OCI-LY1 (cell line): ENCODE data around the gene BABAM2.

Experiments
- H2AFZ ChIP-seq: fragments of 200-600 bp; sonication (generic), shearing (Covaris generic); 2 replicates; pipeline ENCODE4 v1.6.0; 2014; ENCODE audit warnings: antibody characterized with exemption, mild to moderate bottlenecking, low read length
- H3F3A ChIP-seq: fragments of 200-600 bp; sonication (generic), shearing (Covaris generic); 2 replicates; pipeline ENCODE4 v1.6.0; 2014; ENCODE audit warnings: mild to moderate bottlenecking, antibody characterized with exemption, low read length, moderate library complexity; ENCODE audit not compliant: insufficient read depth
- H3K27ac ChIP-seq: fragments of 200-600 bp; sonication (generic); 2 replicates; pipeline ENCODE4 v1.5.1; 2014; ENCODE audit warnings: low read length, mixed run types, mild to moderate bottlenecking, low read depth; ENCODE audit not compliant: poor library complexity, severe bottlenecking
- H3K27me3 ChIP-seq: fragments of 200-600 bp; sonication (generic); 2 replicates; pipeline ENCODE4 v1.6.0; 2014; ENCODE audit warnings: antibody characterized with exemption, mild to moderate bottlenecking, low read length, moderate library complexity; ENCODE audit not compliant: insufficient read depth
- H3K36me3 ChIP-seq: fragments of 200-600 bp; sonication (generic); 2 replicates; pipeline ENCODE4 v1.6.1; 2014; ENCODE audit warnings: mild to moderate bottlenecking, antibody characterized with exemption, low read length, moderate library complexity, mixed read lengths; ENCODE audit not compliant: insufficient read depth
- H3K4me1 ChIP-seq: fragments of 200-600 bp; sonication (generic); 2 replicates; pipeline ENCODE4 v1.5.1; 2014; ENCODE audit warnings: mild to moderate bottlenecking, low read length, moderate library complexity; ENCODE audit not compliant: insufficient read depth, severe bottlenecking
- H3K4me2 ChIP-seq: fragments of 200-600 bp; sonication (generic), shearing (Covaris generic); 2 replicates; pipeline ENCODE4 v1.6.1; 2014; ENCODE audit warnings: low read length
- H3K4me3 ChIP-seq: fragments of 200-600 bp; sonication (generic); 2 replicates; pipeline ENCODE4 v1.5.1; 2014; ENCODE audit warnings: low read length, low read depth, mild to moderate bottlenecking, mixed read lengths; ENCODE audit not compliant: poor library complexity, severe bottlenecking
- H3K79me2 ChIP-seq: fragments of 200-600 bp; shearing (Covaris generic); 2 replicates; pipeline ENCODE4 v1.6.1; 2016; ENCODE audit warnings: mixed run types, low read length, mixed read lengths; ENCODE audit not compliant: insufficient read depth
- H3K9ac ChIP-seq: fragments of 200-600 bp; sonication (generic), shearing (Covaris generic); 2 replicates; pipeline ENCODE4 v1.6.1; 2014; ENCODE audit warnings: mild to moderate bottlenecking, low read length, mixed read lengths
- H3K9me2 ChIP-seq: fragments of 200-600 bp; sonication (generic), shearing (Covaris generic); 2 replicates; pipeline ENCODE4 v1.6.1; 2014; ENCODE audit warnings: low read depth, mild to moderate bottlenecking, low read length, mixed read lengths
- H3K9me3 ChIP-seq: fragments of 200-600 bp; shearing (Covaris generic); 2 replicates; pipeline ENCODE4 v1.6.1; 2014; ENCODE audit warnings: low read length, mixed read lengths
- H4K20me1 ChIP-seq: fragments of 200-600 bp; sonication (generic), shearing (Covaris generic); 2 replicates; pipeline ENCODE4 v1.6.0; 2016; ENCODE audit warnings: mild to moderate bottlenecking, low read length; ENCODE audit not compliant: insufficient read depth
- EZH2 ChIP-seq: fragments of 200-600 bp; sonication (generic), shearing (Covaris generic); IDR thresholded peaks from 2 replicates; pipeline ENCODE4 v1.8.0; 2017; ENCODE audit warnings: borderline replicate concordance, mixed run types, mild to moderate bottlenecking, antibody characterized with exemption, low read length, moderate library complexity, mixed read lengths
- TF ChIP-seq, protein P1 (sequence below): fragments of 200-600 bp; sonication (generic), shearing (Covaris generic); IDR thresholded peaks from 2 replicates; pipeline ENCODE4 v1.5.1; 2017; ENCODE audit warnings: mild to moderate bottlenecking, antibody characterized with exemption, low read length, moderate library complexity, mixed read lengths

BABAM2 gene

GRCh38 chr2:28268386-28268785 lies 377.9 kb downstream of the BABAM2 start:
- Histone ChIP-seq H3K9me2 (no peaks in the 10 kb centered on the region), H3K27me3 (no peaks in the 10 kb centered on the region), H4K20me1 (no peaks in the 10 kb centered on the region), H3K4me1 (no peaks in the 10 kb centered on the region), H2AFZ (no peak overlapping the region), H3K27ac (no peak overlapping the region), H3K9me3 (no peaks in the 10 kb centered on the region), H3K79me2 (no peaks in the 10 kb centered on the region), H3F3A (no peaks in the 10 kb centered on the region), H3K36me3 (no peaks in the 10 kb centered on the region), H3K4me3 (no peak overlapping the region), H3K9ac (no peak overlapping the region), H3K4me2 (no peak overlapping the region)
- TF ChIP-seq, protein P1, sequence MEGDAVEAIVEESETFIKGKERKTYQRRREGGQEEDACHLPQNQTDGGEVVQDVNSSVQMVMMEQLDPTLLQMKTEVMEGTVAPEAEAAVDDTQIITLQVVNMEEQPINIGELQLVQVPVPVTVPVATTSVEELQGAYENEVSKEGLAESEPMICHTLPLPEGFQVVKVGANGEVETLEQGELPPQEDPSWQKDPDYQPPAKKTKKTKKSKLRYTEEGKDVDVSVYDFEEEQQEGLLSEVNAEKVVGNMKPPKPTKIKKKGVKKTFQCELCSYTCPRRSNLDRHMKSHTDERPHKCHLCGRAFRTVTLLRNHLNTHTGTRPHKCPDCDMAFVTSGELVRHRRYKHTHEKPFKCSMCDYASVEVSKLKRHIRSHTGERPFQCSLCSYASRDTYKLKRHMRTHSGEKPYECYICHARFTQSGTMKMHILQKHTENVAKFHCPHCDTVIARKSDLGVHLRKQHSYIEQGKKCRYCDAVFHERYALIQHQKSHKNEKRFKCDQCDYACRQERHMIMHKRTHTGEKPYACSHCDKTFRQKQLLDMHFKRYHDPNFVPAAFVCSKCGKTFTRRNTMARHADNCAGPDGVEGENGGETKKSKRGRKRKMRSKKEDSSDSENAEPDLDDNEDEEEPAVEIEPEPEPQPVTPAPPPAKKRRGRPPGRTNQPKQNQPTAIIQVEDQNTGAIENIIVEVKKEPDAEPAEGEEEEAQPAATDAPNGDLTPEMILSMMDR: no peak
- no peak for TF ChIP-seq EZH2

DNA sequence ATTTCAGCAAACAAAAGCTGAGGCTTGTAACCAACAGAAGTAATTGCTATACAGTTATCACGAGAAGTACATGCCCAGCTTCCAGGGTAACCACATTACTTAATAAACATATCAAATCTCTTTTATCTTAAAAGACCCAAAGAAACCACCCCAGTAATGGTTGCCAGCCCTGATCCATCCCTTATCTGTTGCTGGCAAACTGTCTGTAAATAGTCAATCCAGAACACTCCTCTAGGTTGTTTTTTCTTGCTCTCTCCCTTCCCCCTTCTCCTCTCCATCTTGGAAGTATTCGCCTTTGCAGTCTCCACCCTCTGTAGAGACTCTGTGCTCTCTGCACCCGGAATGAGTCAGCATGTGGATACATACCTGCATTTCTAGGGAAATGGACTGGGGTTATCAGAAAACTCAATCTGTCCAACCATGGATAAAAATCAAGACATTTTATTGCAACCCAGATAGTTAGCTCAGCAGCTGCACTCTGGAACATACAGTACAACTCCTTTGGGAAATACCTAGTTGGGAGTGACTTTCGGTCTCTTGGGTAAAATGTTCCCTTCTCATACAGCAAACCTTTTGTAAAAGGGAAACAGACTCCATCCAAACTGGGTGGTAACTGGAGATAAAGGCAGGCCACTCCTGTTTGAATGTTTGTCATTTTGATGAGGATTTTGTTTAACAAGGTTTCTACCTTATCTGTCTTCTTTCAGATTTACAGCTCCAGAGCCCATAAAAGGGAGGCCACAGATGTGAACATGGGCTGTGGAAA lies 378.7 kb downstream of the BABAM2 start:
- Histone ChIP-seq H3K4me1 (no peaks in the 10 kb centered on the region), H3K9me2 (no peaks in the 10 kb centered on the region), H3K27ac (no peak overlapping the region), H4K20me1 (no peaks in the 10 kb centered on the region), H3K4me3 (no peak overlapping the region), H3K9ac (no peak overlapping the region), H3K79me2 (no peaks in the 10 kb centered on the region), H3K9me3 (no peaks in the 10 kb centered on the region), H3F3A (no peaks in the 10 kb centered on the region), H2AFZ (no peak overlapping the region), H3K4me2 (no peak overlapping the region), H3K36me3 (no peaks in the 10 kb centered on the region), H3K27me3 (no peaks in the 10 kb centered on the region)
- TF ChIP-seq, protein P1: no peak
- no peak for TF ChIP-seq EZH2

DNA sequence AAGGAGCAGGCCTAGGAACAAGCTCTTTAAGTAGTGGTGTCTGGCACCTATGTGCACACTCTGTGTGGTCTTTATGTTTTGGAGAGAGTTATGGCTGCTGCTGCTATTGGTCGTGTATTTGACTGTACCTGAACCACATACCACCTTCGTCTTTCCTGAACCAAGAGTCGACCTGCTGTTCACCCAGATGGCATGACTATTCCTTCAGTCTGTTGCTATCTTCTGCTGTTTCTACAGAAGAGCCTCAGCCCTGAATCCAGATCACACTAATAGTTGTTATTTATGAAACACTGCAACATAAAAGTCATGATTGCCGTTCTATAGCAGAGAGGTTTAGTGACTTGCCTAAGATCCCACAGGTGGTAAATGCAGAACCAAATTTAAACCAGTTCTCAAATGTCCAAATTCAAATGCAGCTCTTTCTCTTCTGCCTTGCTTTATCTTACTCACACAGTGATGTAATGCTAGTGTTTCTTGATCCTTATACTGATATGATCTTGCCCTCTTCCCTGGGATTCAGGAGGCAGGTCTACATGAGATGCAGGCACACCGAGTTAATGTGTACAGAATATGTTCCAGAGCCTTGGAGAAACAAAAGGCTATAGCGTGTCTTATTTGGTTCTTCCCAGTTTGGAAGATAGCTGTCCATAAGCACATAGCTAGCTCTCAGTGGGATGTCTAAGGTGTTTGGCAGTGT lies 380.1 kb downstream of the BABAM2 start:
- Histone ChIP-seq H3K27ac (no peak overlapping the region), H3K27me3 (no peaks in the 10 kb centered on the region), H3F3A (no peaks in the 10 kb centered on the region), H3K4me1 (no peaks in the 10 kb centered on the region), H2AFZ (no peak overlapping the region), H3K79me2 (no peaks in the 10 kb centered on the region), H3K4me2 (no peak overlapping the region), H3K9me3 (no peaks in the 10 kb centered on the region), H4K20me1 (no peaks in the 10 kb centered on the region), H3K9me2 (no peaks in the 10 kb centered on the region), H3K4me3 (no peak overlapping the region), H3K9ac (no peak overlapping the region), H3K36me3 (no peaks in the 10 kb centered on the region)
- TF ChIP-seq, protein P1: no peak
- no peak for TF ChIP-seq EZH2
